ENCODE data around the gene TMEM63B.

GRCh38 chr6:44194326-44194725, 67.0 kb downstream of the TMEM63B start:
- TF ChIP-seq EP300 (IDR thresholded peaks at IDR 0.05), result no peak
- TF ChIP-seq CTCF (IDR thresholded peaks at IDR 0.05), result no peak
